ENCODE data around the gene RORC.
A peak's percentile ranks its signal among the peaks of the same experiment; 100 is the strongest.

Gene RORC

DNA sequence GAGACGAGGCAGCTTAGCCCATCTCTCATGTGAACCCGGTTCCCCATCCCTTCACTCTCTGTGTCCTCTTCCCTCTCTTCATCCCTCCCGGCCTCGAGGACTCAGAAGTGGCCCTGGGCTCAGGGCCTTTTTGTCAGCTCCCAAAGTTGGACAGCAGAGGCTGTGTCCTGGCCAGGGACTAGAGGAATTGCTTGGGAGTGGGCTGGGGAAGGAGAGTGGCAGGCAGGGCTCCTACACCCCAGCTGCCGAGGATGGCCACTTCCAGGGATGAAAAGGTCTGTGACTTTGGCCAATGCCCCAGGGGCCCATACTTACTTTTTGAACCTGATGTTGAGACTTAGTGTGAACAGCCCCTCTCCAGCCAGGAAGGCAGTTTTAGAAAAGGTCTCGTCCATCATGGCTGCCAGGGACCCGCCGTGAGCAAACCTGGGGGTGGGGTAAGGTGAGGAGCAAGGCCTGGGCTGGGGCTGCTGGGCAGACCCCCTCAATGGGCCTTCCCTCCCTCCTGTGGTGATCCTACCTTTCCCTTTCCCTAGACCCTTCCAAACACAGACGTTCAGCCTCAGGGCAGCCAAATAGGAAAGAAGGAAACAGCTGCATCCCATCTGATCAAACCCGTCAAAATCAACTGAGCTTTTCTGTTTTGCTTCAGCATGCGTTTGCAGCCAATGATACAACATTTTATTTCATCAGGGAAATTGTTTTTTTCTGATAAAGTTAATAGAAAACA, 16.4 kb upstream of the RORC start:
- DNase-seq = no peak

DNA sequence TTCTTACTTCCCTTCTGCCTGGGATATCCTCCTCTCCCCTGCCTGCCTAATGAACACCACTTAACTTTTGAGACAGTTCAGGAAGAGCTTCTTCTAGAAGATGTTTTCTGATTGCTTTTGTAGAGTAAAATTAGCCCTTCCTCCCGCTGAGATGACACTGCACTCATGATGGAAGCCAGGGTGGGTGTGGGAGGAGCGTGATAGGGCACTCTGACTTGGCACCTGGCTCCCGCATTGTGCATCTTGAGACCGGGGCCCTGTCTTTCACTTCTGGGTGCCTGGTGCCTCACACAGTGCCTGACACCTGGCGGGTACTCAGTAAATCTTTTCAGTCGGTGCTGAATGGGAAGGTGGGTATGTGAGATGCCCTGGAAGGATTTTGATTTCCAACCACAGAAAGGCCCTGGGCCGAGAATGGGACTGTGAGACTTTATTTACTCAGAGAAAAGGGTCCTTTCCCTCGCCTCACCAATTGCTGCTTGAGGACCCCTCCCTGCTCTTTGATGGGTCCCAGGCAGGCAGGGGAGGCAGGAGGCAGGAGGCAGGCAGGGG, 15.2 kb upstream of the RORC start:
- DNase-seq = no peak

DNA sequence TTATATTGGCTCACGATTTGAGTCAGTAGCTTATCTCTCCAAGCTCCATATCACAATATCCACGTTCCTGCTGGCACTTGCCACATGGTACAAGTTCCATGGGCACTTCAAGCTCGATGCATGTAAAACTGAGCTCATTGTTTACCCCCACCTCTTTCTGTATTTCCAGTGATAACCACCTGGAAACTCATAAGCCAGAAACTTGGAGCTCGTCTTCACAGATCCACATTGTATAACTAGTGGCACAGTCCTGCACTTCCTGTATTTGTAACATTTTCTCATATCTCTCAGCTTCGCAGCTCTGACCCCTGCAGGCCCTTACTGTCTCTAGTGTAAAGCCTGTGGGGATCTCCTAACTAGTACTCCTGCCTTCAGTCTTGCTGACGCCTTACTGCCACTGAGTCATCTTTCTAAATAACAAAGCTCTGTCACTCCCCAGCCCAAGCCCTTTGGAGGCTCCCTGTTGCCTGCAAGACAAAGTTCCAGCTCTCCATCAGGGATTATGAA, 14.5 kb upstream of the RORC start:
- no peak for DNase-seq

DNA sequence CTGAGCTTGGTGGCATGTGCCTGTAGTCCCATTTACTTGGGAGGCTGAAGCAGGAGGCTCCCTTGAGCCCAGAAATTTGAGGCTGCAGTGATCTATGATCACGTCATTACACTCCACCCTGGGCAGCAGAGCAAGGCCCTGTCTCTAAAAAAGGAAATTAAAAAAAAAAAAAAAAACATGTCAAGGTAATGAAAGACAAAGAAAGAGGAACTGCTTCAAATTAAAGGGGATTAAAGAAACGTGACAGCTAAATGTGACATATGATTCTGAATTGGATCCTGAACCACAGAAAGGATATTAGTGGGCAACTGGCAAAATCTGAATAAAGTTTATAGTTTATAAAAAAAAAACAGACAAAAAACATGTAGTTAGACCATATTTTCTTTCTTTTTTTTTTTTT, 11.8 kb upstream of the RORC start:
- DNase-seq = no peak

DNA sequence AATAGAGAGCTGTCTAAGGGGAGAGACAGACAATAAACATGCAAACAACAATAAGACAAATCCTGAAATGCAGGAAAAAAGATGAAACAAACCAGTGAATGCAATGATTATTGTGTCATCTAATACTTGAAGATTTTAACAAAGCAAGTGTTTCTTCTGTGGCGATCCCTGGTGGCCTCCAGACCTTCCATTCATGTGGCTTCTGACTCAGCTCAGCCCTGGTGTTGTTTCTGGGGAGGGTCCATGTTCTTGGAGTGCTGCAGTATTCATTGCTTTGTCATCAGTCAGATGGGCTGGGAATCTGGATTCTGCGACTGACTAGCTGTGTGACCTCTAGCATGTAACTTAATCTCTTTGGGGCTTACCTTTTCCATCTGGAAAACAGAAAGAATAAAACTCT, 9.5 kb upstream of the RORC start:
- DNase-seq = no peak

DNA sequence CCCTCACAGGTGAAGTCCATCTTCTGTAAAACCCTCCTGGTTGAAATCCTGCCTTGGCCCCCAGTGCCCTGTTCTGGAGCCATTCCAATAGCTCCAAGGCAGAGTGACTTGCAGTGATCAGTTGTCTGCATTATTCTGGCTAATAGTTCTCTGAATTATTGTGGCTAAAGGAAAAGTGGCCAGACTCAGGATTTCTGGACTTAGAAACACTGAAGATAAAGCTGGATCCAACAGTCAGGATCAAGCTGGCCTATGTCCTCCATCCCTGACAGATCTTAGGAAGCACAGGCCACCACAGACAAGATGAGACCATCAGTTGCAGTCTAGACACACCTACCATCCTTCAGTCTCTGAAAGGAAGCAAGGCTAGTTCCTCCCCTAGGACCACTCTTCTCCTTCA, 8.8 kb upstream of the RORC start:
- DNase-seq = no peak

DNA sequence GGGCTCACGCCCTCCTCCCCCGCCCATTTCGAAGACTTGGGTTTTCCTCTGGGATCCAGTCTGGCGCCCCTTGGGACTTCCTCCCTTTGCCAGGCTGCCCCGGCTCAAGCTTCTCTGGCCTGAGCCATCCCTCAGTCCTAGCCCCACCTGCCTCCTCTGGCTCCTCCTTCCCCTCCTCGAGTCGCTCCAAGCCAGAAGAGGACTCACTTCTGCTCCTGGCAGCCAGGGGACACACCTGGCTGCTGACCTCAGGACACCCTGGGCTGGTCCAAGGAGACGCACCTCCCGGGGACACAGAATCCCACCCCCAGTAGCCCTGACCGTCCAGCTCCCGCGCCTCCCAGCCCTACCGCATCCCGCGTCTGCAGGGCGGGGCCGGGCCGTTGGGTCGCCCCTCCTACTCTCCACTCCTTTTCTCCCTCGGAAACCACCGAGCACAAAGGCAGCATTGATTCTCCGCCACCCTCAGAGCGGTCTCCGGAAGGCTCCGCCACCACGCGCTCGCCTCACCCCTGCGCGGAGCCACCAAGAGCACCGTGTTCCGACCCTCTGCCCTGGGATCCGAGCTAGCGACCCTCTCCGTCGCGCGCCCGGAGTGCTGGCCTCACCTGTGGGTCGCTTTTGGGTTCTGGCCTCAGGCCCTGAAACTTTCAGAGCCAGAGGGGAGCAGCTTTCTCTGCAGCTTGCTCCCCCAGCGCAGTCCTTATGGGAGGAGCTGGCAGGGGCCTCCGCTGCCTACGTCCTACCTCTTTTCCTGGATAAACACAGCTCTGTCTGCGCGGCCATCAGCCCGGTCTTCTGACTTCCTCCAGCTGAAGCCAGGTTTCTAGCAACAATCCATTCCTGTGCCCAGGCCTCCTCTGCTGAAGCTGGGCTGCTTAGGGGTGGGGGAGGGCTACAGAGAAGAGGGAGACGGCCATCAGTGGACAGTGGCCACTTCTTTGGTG, 8.1 kb upstream of the RORC start, which contains the start of gene C2CD4D:
TSS of gene C2CD4D (minus strand) at position 364 of the 947 bp plus-strand sequence. CDS start 831 bp downstream, outside the sequence.
- DNase-seq = peak; percentile 37

DNA sequence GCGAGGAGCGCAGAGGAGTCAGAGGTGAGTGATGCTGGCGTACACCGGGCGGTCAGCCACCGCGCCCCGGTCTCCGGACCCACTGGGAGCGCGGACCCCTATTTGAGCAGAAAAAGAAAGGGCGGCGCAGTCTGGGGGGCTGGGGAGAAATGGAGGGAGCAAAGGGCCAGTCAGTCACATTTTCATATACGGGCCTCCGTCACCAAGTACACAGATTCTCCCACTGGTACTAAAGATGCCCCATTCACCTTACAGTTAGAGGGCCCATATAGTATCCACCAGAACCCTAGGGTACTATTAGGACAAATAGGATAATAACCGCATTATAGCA, 7.4 kb upstream of the RORC start:
- DNase-seq = no peak

DNA sequence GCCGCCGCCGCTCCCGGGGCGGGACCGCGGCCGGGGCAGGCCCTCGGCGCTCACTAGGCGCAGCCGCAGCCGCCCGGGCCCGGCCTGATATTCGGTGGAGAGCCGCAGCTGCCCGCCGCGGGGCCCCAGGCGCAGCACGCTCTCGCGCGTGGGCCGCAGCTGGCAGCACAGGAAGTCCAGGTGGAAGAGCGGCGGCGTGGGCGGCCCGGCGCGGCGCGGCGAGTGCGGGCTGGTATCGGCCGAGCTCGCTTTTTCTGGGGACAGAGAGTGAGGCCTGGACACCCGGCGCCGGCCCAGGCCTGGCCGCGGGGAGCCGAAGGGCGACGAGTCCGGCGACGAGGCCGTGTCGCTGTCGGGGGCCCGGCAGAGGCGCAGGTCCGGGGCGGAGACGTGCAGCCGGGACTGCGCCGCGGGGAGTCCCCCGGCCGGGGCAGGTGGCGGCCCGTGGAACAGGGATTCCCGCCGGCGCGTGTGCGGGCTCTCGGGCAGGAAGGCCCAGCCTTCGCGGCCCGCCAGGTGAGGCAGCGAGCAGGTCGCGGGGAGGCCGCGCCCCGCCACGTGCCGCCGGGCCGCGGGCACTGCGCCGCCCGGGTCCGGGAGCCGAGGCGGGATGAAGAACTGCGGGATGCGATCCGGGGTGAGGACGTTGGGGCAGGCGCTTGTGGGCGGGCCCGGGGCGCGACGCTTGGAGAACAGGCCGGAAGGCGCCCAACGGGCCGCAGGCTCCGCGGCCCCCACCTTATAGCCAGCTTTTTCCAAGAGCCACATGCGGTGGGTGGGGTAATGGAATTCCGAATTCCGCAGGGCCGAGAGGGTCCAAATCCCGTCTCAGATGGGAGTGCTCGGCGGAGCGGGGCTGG, 6.8 kb upstream of the RORC start:
- no peak for DNase-seq

DNA sequence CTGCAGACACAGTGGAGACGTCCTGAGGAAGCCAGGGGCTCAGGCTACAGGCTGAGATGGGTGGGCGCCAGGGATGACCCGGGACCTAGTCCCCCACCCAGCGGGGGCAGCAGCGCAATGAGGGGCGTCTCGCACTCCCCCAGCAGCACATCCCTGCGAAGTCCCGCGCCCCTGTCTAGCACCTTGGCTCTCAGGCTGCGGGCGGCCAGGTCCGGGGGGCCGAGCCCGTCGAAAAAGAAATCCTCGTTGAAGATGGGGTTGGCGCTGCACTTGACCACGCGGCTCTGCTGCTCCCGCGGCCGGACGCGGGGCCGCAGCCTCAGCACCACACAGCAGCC, 6.3 kb upstream of the RORC start:
- no peak for DNase-seq

DNA sequence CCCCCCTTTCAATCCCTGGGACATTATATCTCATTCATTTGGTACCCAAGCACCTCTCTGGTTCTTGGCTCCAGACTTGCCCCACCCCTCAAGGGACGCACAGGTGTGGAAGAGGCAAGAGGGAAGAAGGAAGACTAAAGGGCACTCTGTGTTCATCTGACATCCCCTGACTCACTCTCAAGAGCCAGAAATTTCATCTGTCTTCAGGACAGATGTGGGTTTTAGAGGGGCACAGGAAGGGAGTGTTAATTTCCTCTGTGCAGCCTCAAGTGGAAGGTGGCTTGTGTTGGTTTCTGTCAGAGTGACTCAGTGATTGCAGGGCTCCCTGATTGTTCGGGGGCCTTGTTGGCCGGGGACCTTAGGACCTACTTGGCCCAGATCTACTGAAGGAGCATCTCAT, 5.6 kb upstream of the RORC start:
- no peak for DNase-seq

DNA sequence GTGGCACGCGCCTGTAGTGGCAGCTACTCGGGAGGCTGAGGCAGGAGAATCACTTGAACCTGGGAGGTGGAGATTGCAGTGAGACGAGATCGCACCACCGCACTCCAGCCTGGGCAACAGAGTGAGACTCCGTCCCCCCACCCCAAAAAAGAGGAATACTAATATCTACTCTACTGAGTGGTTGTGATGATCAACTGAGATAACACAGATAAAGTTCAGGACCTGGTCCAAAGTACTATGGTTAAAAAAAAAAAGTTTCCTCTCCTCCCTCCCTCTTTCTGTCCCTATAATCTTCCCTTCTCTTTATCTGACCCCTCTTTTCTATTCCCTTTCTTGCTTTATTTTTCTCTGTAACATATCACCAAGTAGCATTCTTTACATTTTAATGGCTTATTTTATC, 4.0 kb upstream of the RORC start:
- DNase-seq = no peak

DNA sequence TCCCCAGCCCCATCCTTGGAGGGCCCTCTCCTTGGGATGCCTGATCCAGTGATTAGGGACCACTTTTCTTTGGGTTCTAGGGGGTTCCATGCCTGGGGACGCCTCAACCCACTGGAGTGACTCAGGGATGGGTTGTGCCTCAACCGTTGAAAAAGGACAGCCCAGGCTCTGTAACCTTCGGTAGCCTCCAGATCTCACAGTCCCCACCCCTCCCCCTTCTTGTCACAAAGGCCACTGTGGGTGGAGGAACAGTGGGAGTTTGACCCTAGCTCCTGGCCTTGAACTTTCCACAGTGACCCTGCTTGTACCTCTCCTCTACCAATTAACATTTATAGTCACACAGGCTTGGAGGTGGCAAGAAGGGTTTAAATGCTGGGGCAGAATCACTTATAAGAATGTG, 2.6 kb upstream of the RORC start:
- no peak for DNase-seq

DNA sequence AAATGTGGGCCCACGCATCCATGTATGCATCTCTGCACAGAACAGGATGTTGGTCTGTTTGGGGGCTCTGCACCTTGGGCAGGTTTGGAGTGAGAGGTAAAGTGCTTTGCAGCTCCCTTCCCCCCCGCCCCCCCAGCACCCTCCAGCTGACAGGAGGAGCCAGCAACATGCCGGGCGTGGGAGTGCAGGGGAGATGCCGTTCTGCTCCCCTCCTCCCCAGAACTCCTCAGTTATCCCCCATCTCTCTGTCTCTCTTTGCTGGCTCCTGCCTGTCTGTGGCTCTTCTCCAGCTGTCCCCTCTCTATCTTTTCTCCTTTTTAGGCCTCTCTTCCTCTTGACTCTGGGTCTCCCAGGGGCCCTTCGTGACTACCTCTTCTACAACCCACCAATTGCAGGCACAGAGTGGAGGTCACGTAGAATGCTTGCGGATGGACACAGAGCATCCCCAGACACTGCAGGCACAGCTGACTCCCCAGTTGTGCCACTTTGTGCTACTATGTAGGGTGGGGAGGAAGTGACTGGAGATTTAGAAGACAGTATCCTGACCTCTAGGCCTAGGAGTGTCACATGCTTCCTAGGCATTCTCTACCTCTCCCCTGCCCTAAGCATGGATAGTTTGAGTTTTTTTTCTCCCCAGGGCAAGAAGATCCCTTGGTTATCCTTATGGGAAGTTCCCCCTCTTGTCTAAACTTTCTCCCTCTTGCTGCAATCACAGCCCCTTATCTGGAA, 1.7 kb upstream of the RORC start:
- DNase-seq = no peak

DNA sequence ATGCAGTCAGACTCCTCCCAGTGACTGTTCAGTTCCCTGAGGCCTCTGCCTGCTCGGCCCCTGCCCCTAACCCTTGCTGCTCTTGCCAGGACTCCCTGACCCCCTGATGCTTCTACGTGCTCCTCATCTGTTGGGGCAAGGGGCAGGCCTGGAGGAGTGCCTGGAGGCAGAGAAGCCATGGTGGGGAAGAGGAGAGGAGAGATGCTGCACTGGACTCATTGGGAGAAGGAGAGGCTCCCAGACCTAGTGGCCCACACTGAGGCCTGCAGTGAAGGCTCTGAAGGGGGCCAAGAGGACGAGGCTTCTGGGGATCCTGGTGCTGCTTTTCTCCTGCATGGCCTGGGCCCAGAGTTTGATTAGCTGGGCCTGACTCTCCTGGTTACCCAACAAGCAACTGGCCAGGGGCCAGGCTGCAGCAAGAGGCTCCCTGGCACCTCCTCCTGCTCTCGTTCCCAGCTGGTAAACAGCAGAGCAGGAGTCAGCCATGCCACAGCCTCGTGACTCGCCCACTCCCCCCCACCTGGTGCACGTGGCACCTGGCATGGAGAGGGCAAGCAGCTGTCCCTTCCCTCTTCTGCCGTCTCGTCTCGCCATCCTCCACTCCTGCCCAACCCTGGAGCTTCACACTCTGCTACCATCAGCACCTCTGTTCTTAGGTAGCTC, 847 bp upstream of the RORC start:
- no peak for DNase-seq

DNA sequence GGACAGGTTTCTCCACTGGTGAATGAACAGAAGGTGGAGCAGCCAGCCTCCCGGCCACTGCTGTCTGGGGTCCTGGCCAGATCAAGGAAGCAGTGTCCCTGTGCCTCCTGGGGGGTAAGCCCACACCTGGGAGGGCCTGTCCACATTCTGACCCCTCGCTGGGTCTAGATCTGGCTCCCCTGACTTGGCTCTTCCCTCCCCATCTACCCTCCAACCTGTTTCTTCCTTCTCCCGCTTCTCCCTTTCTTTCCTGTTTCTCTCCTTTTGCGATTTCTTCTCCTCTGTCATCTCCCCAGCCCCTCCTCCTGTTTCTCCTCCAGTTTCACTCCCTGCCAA, 378 bp downstream of the RORC start:
- DNase-seq = no peak

DNA sequence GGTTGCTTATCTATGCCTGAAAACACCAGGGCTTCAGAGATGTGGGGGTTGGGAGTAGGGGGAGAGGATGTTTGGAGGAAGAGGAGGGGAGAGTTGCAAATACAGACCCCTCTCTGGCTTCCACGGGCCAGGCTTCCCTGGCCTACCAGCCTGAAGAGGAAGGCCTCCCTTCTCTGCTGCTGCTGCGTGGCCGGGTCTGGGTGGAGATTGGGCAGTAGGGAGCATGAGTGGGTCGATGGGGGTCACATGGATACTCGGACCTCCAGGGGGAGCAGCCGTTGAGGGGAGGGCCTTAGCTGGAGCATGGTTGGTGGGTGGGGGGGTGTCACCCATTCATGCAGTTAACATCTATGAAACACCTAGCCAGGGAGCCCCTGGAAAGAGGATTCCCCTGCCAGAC, 1.5 kb downstream of the RORC start:
- DNase-seq = no peak

DNA sequence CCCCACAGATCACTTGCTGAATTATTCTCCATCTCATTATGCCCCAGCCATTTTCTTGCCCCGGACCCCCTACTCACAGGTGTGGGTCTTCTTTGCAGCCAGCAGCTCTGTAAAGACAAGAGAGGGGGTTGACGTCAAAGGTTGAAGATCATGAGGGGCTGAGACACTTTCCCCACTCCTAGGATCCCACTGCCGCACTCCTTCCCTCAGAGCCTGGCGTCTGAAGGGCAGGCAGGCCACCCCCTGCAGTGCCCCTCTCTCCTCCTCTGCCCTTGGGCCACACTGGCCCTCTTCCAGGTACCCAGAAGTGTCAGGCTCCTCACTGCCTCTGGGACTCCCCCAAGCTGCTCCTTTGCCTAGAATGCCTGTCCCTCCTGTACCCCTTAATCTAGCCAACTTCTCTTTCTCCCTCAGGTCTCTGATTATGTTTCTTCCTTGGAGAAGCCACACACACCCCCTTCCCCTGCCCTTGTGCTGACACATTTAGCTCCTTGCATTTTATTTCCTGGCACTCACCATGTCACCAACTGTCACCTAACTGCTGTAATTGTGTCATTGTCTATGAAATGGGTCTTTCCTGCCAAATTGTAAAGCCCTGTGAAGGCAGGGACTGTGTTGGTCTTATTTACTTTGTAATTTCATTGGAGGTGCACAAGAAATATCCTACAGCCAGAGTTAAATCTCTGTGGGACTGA, 2.1 kb downstream of the RORC start:
- no peak for DNase-seq

DNA sequence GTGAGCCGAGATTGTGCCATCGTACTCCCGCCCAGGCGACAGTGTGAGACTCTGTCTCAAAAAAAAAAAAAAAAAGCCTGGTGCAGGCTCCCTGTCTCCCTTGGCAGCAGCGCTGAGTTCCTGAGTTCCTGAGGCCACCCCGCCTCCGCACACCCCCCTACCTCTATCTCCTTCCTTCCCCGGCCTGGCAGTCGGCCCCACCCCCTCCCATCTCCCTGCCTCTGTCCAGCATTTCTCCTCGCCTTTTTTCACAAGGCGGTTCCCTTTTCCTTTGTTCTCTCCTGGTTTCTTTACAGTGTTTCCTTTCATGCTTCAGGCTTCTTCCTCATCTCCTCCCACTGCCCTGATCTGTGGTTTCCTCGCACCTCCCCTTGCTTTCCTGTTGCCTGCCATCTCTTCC, 2.7 kb downstream of the RORC start:
- DNase-seq = no peak

DNA sequence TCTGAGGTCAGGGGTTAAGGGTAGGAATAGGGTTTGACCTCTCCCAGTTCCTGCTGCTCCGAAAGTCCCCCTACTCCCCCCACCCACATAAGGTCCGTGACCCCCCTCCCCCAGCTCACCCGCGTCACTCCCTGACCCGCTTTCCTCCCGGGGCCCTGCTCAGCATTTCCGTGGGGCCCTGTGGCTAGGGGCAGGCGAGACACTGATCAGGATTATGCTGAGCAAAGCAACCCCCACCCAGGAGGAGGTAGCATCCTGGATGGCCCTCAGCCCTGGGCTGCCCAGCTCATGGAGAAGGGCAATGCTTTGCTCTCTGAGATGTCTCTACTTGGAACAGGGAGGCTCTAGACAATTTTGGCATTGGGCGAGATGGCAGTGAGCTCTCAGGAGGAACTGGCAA, 3.7 kb downstream of the RORC start:
- no peak for DNase-seq
